Forelimb muscle (tissue), 1 donor: ENCODE measurements around the gene SLC27A5. TPM values are rescaled to one million over a fixed set of nuclear protein-coding genes. Genes with fewer than 3 reads are reported as not detected.
"Not testable (repeated sequence)": the region's sequence is repeated elsewhere in the genome, so short reads cannot be mapped to it uniquely, and the experiment has no call there.

Experiments used
- DNase-seq: peaks from one replicate; pipeline ENCODE4 v3.0.0-alpha.2; 2013; ENCODE audit warnings: low read depth
- polyA plus RNA-seq: library from polyadenylated mRNA; unstranded; fragments of 120-200 nt; gene quantifications from one replicate; pipeline ENCODE4 v1.2.1, GENCODE V29; 2013; ENCODE audit not compliant: insufficient read length

The SLC27A5 gene
- polyA plus RNA-seq, 1 donor = 3.6 TPM

- DNase-seq = no peak
Measured at GRCh38 chr19:58550362-58551122, 38.8 kb upstream of the SLC27A5 start.

GRCh38 chr19:58549664-58550361 is 38.0 kb upstream of the SLC27A5 start:
- DNase-seq = no peak

GRCh38 chr19:58548859-58549663 is 37.3 kb upstream of the SLC27A5 start:
- DNase-seq = no peak

- no peak for DNase-seq
Measured at GRCh38 chr19:58547323-58548312, 35.8 kb upstream of the SLC27A5 start.

GRCh38 chr19:58546019-58546530 is 34.3 kb upstream of the SLC27A5 start:
- DNase-seq = no peak

GRCh38 chr19:58545286-58546018 is 33.7 kb upstream of the SLC27A5 start:
- no peak for DNase-seq

- no peak for DNase-seq
Measured at GRCh38 chr19:58544591-58545285, 32.9 kb upstream of the SLC27A5 start.

- peak; percentile 97 for DNase-seq
Measured at GRCh38 chr19:58543826-58544590, 32.2 kb upstream of the SLC27A5 start, which contains the start of gene TRIM28. TSS of gene TRIM28 (plus strand) at chr19:58544064. CDS start at chr19:58544758, 694 bp downstream.

GRCh38 chr19:58542641-58543372 is 31.0 kb upstream of the SLC27A5 start:
- DNase-seq = not testable (repeated sequence)

GRCh38 chr19:58539169-58539559 is 27.4 kb upstream of the SLC27A5 start:
- DNase-seq = not testable (repeated sequence)

- DNase-seq = no peak
Measured at GRCh38 chr19:58538257-58539168, 26.7 kb upstream of the SLC27A5 start.

- no peak for DNase-seq
Measured at GRCh38 chr19:58536852-58537798, 25.3 kb upstream of the SLC27A5 start.

GRCh38 chr19:58535857-58536256 is 24.1 kb upstream of the SLC27A5 start:
- no peak for DNase-seq

GRCh38 chr19:58531034-58531840 is 19.4 kb upstream of the SLC27A5 start:
- DNase-seq = no peak

- no peak for DNase-seq
Measured at GRCh38 chr19:58529405-58529804, 17.6 kb upstream of the SLC27A5 start.
